ENCODE measurements around the gene POGZ.
A peak's percentile ranks its signal among the peaks of the same experiment; 100 is the strongest.

POGZ gene

DNA sequence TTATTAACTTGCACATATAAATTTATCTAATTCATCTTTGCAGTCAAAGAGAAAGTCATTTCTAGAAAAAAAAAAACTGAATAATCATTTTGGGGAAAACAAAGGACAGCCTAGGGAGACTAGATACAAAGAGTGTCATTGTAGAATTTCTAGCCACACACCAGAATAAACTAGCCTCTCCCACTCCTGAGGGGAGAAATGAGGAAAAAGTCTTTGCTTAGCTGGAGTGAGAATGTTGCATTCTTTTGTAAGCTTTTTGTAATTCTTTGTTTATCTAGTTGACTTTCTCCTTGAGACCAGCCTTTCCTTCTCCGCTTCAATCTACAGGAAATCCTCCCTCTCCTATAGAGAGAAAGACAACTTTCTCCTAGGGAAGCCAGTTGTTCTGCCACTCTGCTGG is 36.0 kb upstream of the POGZ start:
- TF ChIP-seq GLIS3 (CRISPR knock-in tag; IDR thresholded peaks at IDR 0.05) = no peak
- TF ChIP-seq PPARA (CRISPR knock-in tag; IDR thresholded peaks at IDR 0.05; ENCODE audit: borderline replicate concordance) = no peak
- TF ChIP-seq, protein P1, sequence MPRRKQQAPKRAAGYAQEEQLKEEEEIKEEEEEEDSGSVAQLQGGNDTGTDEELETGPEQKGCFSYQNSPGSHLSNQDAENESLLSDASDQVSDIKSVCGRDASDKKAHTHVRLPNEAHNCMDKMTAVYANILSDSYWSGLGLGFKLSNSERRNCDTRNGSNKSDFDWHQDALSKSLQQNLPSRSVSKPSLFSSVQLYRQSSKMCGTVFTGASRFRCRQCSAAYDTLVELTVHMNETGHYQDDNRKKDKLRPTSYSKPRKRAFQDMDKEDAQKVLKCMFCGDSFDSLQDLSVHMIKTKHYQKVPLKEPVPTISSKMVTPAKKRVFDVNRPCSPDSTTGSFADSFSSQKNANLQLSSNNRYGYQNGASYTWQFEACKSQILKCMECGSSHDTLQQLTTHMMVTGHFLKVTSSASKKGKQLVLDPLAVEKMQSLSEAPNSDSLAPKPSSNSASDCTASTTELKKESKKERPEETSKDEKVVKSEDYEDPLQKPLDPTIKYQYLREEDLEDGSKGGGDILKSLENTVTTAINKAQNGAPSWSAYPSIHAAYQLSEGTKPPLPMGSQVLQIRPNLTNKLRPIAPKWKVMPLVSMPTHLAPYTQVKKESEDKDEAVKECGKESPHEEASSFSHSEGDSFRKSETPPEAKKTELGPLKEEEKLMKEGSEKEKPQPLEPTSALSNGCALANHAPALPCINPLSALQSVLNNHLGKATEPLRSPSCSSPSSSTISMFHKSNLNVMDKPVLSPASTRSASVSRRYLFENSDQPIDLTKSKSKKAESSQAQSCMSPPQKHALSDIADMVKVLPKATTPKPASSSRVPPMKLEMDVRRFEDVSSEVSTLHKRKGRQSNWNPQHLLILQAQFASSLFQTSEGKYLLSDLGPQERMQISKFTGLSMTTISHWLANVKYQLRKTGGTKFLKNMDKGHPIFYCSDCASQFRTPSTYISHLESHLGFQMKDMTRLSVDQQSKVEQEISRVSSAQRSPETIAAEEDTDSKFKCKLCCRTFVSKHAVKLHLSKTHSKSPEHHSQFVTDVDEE (CRISPR knock-in tag; IDR thresholded peaks at IDR 0.05) = no peak
- TF ChIP-seq CSDC2 (CRISPR knock-in tag; IDR thresholded peaks at IDR 0.05) = no peak
- TF ChIP-seq, protein P2, sequence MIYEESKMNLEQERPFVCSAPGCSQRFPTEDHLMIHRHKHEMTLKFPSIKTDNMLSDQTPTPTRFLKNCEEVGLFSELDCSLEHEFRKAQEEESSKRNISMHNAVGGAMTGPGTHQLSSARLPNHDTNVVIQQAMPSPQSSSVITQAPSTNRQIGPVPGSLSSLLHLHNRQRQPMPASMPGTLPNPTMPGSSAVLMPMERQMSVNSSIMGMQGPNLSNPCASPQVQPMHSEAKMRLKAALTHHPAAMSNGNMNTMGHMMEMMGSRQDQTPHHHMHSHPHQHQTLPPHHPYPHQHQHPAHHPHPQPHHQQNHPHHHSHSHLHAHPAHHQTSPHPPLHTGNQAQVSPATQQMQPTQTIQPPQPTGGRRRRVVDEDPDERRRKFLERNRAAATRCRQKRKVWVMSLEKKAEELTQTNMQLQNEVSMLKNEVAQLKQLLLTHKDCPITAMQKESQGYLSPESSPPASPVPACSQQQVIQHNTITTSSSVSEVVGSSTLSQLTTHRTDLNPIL (CRISPR knock-in tag; IDR thresholded peaks at IDR 0.05; ENCODE audit: low read depth) = no peak
- no peak for TF ChIP-seq ISL1 (CRISPR knock-in tag; IDR thresholded peaks at IDR 0.05)
- TF ChIP-seq, protein P3, sequence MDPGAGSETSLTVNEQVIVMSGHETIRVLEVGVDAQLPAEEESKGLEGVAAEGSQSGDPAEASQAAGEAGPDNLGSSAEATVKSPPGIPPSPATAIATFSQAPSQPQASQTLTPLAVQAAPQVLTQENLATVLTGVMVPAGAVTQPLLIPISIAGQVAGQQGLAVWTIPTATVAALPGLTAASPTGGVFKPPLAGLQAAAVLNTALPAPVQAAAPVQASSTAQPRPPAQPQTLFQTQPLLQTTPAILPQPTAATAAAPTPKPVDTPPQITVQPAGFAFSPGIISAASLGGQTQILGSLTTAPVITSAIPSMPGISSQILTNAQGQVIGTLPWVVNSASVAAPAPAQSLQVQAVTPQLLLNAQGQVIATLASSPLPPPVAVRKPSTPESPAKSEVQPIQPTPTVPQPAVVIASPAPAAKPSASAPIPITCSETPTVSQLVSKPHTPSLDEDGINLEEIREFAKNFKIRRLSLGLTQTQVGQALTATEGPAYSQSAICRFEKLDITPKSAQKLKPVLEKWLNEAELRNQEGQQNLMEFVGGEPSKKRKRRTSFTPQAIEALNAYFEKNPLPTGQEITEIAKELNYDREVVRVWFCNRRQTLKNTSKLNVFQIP (CRISPR knock-in tag; IDR thresholded peaks at IDR 0.05; ENCODE audit: borderline replicate concordance, low read depth) = no peak
- no peak for TF ChIP-seq TOX (CRISPR knock-in tag; IDR thresholded peaks at IDR 0.05; ENCODE audit: borderline replicate concordance)
- no peak for TF ChIP-seq ZFP3 (CRISPR knock-in tag; IDR thresholded peaks at IDR 0.05)
- TF ChIP-seq BACH2 (CRISPR knock-in tag; IDR thresholded peaks at IDR 0.05; ENCODE audit: borderline replicate concordance) = no peak
- no peak for TF ChIP-seq SNAI2 (CRISPR knock-in tag; IDR thresholded peaks at IDR 0.05)
- TF ChIP-seq ZNF565 (CRISPR knock-in tag; conservative IDR thresholded peaks at IDR 0.05; ENCODE audit: low read depth) = no peak
- TF ChIP-seq, protein P4, sequence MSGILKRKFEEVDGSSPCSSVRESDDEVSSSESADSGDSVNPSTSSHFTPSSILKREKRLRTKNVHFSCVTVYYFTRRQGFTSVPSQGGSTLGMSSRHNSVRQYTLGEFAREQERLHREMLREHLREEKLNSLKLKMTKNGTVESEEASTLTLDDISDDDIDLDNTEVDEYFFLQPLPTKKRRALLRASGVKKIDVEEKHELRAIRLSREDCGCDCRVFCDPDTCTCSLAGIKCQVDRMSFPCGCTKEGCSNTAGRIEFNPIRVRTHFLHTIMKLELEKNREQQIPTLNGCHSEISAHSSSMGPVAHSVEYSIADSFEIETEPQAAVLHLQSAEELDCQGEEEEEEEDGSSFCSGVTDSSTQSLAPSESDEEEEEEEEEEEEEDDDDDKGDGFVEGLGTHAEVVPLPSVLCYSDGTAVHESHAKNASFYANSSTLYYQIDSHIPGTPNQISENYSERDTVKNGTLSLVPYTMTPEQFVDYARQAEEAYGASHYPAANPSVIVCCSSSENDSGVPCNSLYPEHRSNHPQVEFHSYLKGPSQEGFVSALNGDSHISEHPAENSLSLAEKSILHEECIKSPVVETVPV (CRISPR knock-in tag; IDR thresholded peaks at IDR 0.05) = no peak
- no peak for TF ChIP-seq ARNTL (CRISPR knock-in tag; IDR thresholded peaks at IDR 0.05; ENCODE audit: borderline replicate concordance, low read depth)
- no peak for TF ChIP-seq ZC3H10 (CRISPR knock-in tag; IDR thresholded peaks at IDR 0.05)
- no peak for TF ChIP-seq RARB (CRISPR knock-in tag; IDR thresholded peaks at IDR 0.05)
- TF ChIP-seq ESRRG (CRISPR knock-in tag; IDR thresholded peaks at IDR 0.05) = no peak
- no peak for TF ChIP-seq ZNF70 (CRISPR knock-in tag; IDR thresholded peaks at IDR 0.05)
- peak; percentile 22; the same call in 2 of the 3 replicates for ATAC-seq

DNA sequence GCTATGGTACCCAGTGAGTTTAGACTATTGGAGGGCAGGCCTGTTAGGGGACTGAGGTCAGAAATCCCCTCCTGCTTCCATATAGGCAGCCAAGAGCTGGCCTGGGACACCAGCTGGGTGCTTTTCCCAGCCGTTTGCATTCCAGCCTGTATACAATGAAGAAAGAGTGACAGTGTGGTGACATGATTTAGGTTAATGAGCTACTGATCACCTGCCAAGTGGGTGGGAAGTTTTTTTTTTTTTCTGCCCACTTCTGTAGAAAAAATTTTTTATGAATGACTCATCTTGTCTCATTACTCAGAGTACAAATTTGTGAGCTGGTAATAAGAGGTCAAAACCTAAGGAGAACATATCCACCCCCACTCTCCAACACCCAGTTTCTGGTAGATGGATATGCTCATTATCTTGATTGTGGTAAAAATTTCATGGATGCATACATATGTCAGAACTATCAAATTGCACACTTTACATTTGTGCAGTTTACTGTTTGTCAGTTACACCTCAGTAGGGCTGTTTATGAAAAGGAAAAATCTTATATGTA is 35.5 kb upstream of the POGZ start:
- peak; percentile 84 for ATAC-seq
- TF ChIP-seq BACH2 (CRISPR knock-in tag; IDR thresholded peaks at IDR 0.05; ENCODE audit: borderline replicate concordance) = no peak
- TF ChIP-seq, protein P3 (CRISPR knock-in tag; IDR thresholded peaks at IDR 0.05; ENCODE audit: borderline replicate concordance, low read depth) = peak; percentile 65; the same call in 1 of the 2 replicates

DNA sequence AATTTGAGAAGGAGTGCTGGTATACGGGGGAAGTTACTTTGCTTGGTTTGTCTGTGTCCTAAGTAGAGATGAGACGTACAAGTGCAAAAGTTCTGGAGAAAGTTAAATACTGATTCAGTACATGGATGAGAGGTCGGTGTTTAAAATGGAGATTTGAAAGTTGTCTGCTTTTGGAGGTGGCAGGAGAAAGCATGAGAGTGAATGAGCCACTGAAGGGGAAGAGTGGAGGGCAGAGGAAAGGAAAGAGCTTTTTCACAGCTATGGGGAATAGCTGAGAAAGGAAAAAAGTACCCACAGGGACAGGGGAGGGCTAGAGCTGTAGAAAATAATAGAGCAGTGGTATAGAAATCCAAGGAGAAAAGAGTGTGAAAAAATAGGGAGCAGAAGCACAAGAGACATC is 33.7 kb upstream of the POGZ start:
- no peak for ATAC-seq
- TF ChIP-seq SNAI2 (CRISPR knock-in tag; IDR thresholded peaks at IDR 0.05) (no peak), RARB (CRISPR knock-in tag; IDR thresholded peaks at IDR 0.05) (no peak), ZNF565 (CRISPR knock-in tag; conservative IDR thresholded peaks at IDR 0.05; ENCODE audit: low read depth) (no peak), GLIS3 (CRISPR knock-in tag; IDR thresholded peaks at IDR 0.05) (no peak), ISL1 (CRISPR knock-in tag; IDR thresholded peaks at IDR 0.05) (no peak)
- TF ChIP-seq, protein P5, sequence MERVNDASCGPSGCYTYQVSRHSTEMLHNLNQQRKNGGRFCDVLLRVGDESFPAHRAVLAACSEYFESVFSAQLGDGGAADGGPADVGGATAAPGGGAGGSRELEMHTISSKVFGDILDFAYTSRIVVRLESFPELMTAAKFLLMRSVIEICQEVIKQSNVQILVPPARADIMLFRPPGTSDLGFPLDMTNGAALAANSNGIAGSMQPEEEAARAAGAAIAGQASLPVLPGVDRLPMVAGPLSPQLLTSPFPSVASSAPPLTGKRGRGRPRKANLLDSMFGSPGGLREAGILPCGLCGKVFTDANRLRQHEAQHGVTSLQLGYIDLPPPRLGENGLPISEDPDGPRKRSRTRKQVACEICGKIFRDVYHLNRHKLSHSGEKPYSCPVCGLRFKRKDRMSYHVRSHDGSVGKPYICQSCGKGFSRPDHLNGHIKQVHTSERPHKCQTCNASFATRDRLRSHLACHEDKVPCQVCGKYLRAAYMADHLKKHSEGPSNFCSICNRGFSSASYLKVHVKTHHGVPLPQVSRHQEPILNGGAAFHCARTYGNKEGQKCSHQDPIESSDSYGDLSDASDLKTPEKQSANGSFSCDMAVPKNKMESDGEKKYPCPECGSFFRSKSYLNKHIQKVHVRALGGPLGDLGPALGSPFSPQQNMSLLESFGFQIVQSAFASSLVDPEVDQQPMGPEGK (CRISPR knock-in tag; IDR thresholded peaks at IDR 0.05; ENCODE audit: borderline replicate concordance) = no peak
- TF ChIP-seq, protein P1 (CRISPR knock-in tag; IDR thresholded peaks at IDR 0.05) = no peak

All from SK-N-SH treated with all-trans-retinoic acid at 6 μM for 48 hours (cell line).